KOPT-K1 (cell line): Measurements from ENCODE around the gene PRIMPOL.
A peak's percentile ranks its signal among the peaks of the same experiment; 100 is the strongest.
"Not testable (repeated sequence)": the region's sequence is repeated elsewhere in the genome, so short reads cannot be mapped to it uniquely, and the experiment has no call there.

ENCODE experiments used
- H3K27ac ChIP-seq: fragments of 200-600 bp; sonication (generic); 2 replicates; pipeline ENCODE4 v1.5.1; 2016; ENCODE audit warnings: antibody characterized with exemption, mild to moderate bottlenecking, low read depth, low read length; ENCODE audit not compliant: poor library complexity, severe bottlenecking
- H3K36me3 ChIP-seq: fragments of 200-600 bp; sonication (generic); 2 replicates; pipeline ENCODE4 v1.5.1; 2017; ENCODE audit warnings: antibody characterized with exemption, mild to moderate bottlenecking, low read length, moderate library complexity; ENCODE audit not compliant: insufficient read depth
- H3K9me3 ChIP-seq: fragments of 200-600 bp; sonication (generic); 2 replicates; pipeline ENCODE4 v1.5.1; 2017; ENCODE audit warnings: antibody characterized with exemption, low read length, mild to moderate bottlenecking; ENCODE audit not compliant: insufficient read depth, poor library complexity, severe bottlenecking

Gene PRIMPOL

GRCh38 chr4:184733654-184734524 is 84.4 kb downstream of the PRIMPOL start, which contains the start of gene CENPU:
Gene CENPU, minus strand, starts transcription at chr4:184734096. Its CDS starts 34 bp downstream, at chr4:184734062.
- no peaks in the 10 kb centered on the region for H3K9me3 ChIP-seq
- peak within 1 kb of the TSS; percentile 91 for H3K27ac ChIP-seq
- peaks cover 37% of the 10 kb centered on the region for H3K36me3 ChIP-seq

- peak overlapping the region; percentile 91 for H3K27ac ChIP-seq
- no peaks in the 10 kb centered on the region for H3K9me3 ChIP-seq
- peaks cover 28% of the 10 kb centered on the region for H3K36me3 ChIP-seq
These were observed 85.2 kb downstream of the PRIMPOL start for GRCh38 chr4:184734758-184735157.

GRCh38 chr4:184739575-184739974 is 90.0 kb downstream of the PRIMPOL start:
- H3K36me3 ChIP-seq, H3K27ac ChIP-seq, H3K9me3 ChIP-seq: not testable (repeated sequence)

- Histone ChIP-seq H3K36me3 (no peaks in the 10 kb centered on the region), H3K9me3 (peaks cover 4% of the 10 kb centered on the region), H3K27ac (no peak overlapping the region)
These were observed 91.4 kb downstream of the PRIMPOL start for GRCh38 chr4:184740980-184741391.

DNA sequence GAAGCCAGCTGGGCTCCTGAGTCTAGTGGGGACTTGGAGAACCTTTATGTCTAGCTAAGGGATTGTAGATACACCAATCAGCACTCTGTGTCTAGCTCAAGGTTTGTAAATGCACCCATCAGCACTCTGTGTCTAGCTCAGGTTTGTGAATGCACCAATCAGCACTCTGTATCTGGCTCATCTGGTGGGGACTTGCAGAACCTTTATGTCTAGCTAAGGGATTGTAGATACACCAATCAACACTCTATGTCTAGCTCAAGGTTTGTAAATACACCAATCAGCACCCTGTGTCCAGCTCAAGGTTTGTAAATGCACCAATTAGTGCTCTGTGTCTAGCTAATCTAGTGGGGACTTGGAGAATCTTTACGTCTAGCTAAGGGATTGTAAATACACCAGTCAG is 92.1 kb downstream of the PRIMPOL start:
- not testable (repeated sequence) for H3K27ac ChIP-seq, H3K9me3 ChIP-seq, H3K36me3 ChIP-seq

DNA sequence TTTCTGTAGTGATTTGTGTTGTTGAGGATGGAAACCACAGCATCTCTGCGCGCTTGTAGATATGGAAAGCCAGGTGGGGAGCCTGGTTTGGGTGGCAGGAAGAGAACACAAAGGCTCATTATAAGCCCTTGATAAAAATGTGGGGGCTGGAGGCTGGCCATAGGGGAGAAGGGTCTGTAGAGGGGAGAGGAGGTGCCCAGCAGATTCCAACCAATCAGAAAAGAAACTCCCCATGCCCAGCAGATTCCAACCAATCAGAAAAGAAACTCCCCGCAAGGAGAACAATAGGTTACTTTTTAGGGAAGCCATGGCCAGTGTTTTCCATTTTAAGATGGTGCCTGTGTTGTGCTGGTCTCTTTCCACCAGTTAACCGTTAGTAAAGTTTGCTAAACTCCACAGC is 94.1 kb downstream of the PRIMPOL start:
- peaks cover 4% of the 10 kb centered on the region for H3K9me3 ChIP-seq
- no peaks in the 10 kb centered on the region for H3K36me3 ChIP-seq
- no peak overlapping the region for H3K27ac ChIP-seq

DNA sequence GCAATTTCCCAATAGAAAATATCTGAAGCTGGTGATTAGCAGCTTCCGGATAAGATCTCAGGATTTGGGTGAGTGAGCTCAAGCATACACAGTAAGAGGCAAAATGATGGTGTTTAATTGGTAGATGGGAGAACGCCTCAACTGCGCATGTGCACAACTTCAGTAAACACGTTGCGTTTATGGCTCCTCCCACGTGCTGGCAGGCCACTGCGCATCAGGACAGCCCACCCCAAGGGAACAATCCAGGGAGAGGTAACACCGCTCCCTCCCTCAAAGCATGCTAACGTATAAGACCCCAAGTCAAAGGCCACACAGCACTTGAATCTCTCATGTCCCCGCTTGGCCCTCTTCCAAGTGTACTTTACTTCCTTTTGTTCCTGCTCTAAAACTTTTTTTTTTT is 94.7 kb downstream of the PRIMPOL start:
- no peaks in the 10 kb centered on the region for H3K36me3 ChIP-seq
- H3K27ac ChIP-seq, result no peak overlapping the region
- H3K9me3 ChIP-seq, result peaks cover 4% of the 10 kb centered on the region
